GM12872 (cell line): ENCODE measurements around the gene MTX1.

ENCODE experiments used
- CTCF ChIP-seq: IDR thresholded peaks from 3 replicates; pipeline ENCODE4 v1.5.1; 2011; ENCODE audit warnings: low read depth, mild to moderate bottlenecking, low read length, moderate library complexity; ENCODE audit not compliant: insufficient read depth

MTX1 gene

GRCh38 chr1:155177918-155178281 lies 30.6 kb upstream of the MTX1 start:
- TF ChIP-seq CTCF = no peak

GRCh38 chr1:155178441-155179111 lies 29.9 kb upstream of the MTX1 start:
- TF ChIP-seq CTCF = no peak

- no peak for TF ChIP-seq CTCF
These were observed 29.1 kb upstream of the MTX1 start for GRCh38 chr1:155179112-155180031.

- no peak for TF ChIP-seq CTCF
These were observed 27.0 kb upstream of the MTX1 start for GRCh38 chr1:155181371-155182051.

GRCh38 chr1:155182052-155182550 lies 26.4 kb upstream of the MTX1 start:
- no peak for TF ChIP-seq CTCF

- no peak for TF ChIP-seq CTCF
These were observed 24.7 kb upstream of the MTX1 start for GRCh38 chr1:155183775-155184221.

- no peak for TF ChIP-seq CTCF
These were observed 24.1 kb upstream of the MTX1 start for GRCh38 chr1:155184351-155184811.
